HepG2 (cell line): ENCODE measurements around the gene SDC1. TPM values are rescaled to one million over a fixed set of nuclear protein-coding genes. Genes with fewer than 3 reads are reported as not detected.
A peak's percentile ranks its signal among the peaks of the same experiment; 100 is the strongest.

ENCODE experiments used
- AGO2 ChIP-seq: fragments of 200-400 bp; formaldehyde crosslinking; optimal IDR thresholded peaks from 2 replicates; pipeline ENCODE3; 2017; ENCODE audit warnings: mild to moderate bottlenecking, low read depth, low read length, moderate library complexity
- ARID4A ChIP-seq: sonication (generic); formaldehyde crosslinking; IDR thresholded peaks from 2 replicates; pipeline ENCODE4 v1.5.0; 2020; ENCODE audit warnings: mild to moderate bottlenecking, missing genetic modification reagents, borderline replicate concordance
- ATM ChIP-seq: fragments of 450-650 bp; IDR thresholded peaks from 2 replicates; pipeline ENCODE4 v1.7.1; 2017; ENCODE audit warnings: mild to moderate bottlenecking, borderline replicate concordance
- HIVEP1 ChIP-seq: sonication (generic); formaldehyde crosslinking; IDR thresholded peaks from 2 replicates; pipeline ENCODE4 v1.4.0; 2020; ENCODE audit warnings: mild to moderate bottlenecking, missing genetic modification reagents
- KMT2A ChIP-seq: sonication (generic); formaldehyde crosslinking; IDR thresholded peaks from 2 replicates; pipeline ENCODE4 v1.4.0; 2020; ENCODE audit warnings: missing genetic modification reagents
- MYC ChIP-seq: sonication (generic); formaldehyde crosslinking; IDR thresholded peaks from 2 replicates; pipeline ENCODE4 v1.9.0; 2021; ENCODE audit warnings: missing genetic modification reagents, borderline replicate concordance
- PBX3 ChIP-seq: sonication (generic); formaldehyde crosslinking; IDR thresholded peaks from 2 replicates; pipeline ENCODE4 v1.8.1; 2023; ENCODE audit warnings: missing genetic modification reagents, inconsistent platforms, borderline replicate concordance
- SALL1 ChIP-seq: sonication (generic); formaldehyde crosslinking; IDR thresholded peaks from 2 replicates; pipeline ENCODE4 v1.8.0; 2022; ENCODE audit warnings: mild to moderate bottlenecking, missing genetic modification reagents
- SMARCC2 ChIP-seq: fragments of 450-650 bp; IDR thresholded peaks from 2 replicates; pipeline ENCODE4 v1.6.1; 2017; ENCODE audit warnings: antibody characterized with exemption, mild to moderate bottlenecking
- SMC3 ChIP-seq: IDR thresholded peaks from 2 replicates; pipeline ENCODE4 v1.6.1; 2011; ENCODE audit warnings: low read length, improper control_type of control experiment
- U2AF1 ChIP-seq: fragments of 200-400 bp; formaldehyde crosslinking; optimal IDR thresholded peaks from 2 replicates; pipeline ENCODE3; 2017; ENCODE audit warnings: mild to moderate bottlenecking, low read depth, low read length
- ZHX1 ChIP-seq: sonication (generic); formaldehyde crosslinking; IDR thresholded peaks from 2 replicates; pipeline ENCODE4 v1.8.1; 2022; ENCODE audit warnings: low read depth, mild to moderate bottlenecking, missing genetic modification reagents
- ZNF264 ChIP-seq: sonication (generic); formaldehyde crosslinking; IDR thresholded peaks from 2 replicates; pipeline ENCODE4 v1.4.0; 2020; ENCODE audit warnings: missing genetic modification reagents
- ZNF326 ChIP-seq: sonication (generic); formaldehyde crosslinking; IDR thresholded peaks from 2 replicates; pipeline ENCODE4 v1.4.0; 2020; ENCODE audit warnings: missing genetic modification reagents, borderline replicate concordance
- ZNF556 ChIP-seq: sonication (generic); formaldehyde crosslinking; IDR thresholded peaks from 2 replicates; pipeline ENCODE4 v1.4.0; 2020; ENCODE audit warnings: mild to moderate bottlenecking, missing genetic modification reagents, borderline replicate concordance
- ZNF598 ChIP-seq: sonication (generic); formaldehyde crosslinking; IDR thresholded peaks from 2 replicates; pipeline ENCODE4 v1.5.1; 2020; ENCODE audit warnings: mild to moderate bottlenecking, missing genetic modification reagents, borderline replicate concordance
- ZNF766 ChIP-seq: sonication (generic); formaldehyde crosslinking; IDR thresholded peaks from 2 replicates; pipeline ENCODE4 v1.5.0; 2020; ENCODE audit warnings: missing genetic modification reagents, borderline replicate concordance
- polyA plus RNA-seq, 8 experiments: library from polyadenylated mRNA; depleted of rRNA in 3 of 8; stranded (reverse) in 7 of 8; unstranded in 1 of 8; fragments of >200 nt; fragmentation: Illumina TruSeq in 4 of 8; extraction: Trizol in 4 of 8; gene quantifications; 2 replicates each; pipeline versions ENCODE4 v1.2.1 to v1.2.3, GENCODE V29; 2011 to 2016; ENCODE audit warnings: low read depth in 4 of 8, missing spikeins in 1 of 8, mixed read lengths in 1 of 8; ENCODE audit not compliant: insufficient read depth in 1 of 8
- total RNA-seq, 5 experiments: library from RNA; depleted of rRNA; stranded (reverse); fragments of >200 nt; fragmentation: Illumina TruSeq; extraction: Trizol; gene quantifications; 2 replicates each; pipeline ENCODE4 v1.2.3, GENCODE V29; 2016; ENCODE audit warnings: low read depth in 1 of 5

The SDC1 gene
- total and polyA plus RNA-seq, 2 of the 13 experiments (the other 11 are each of a cell fraction or from before 2014, with no cell fraction given): 108 to 119 TPM

- TF ChIP-seq ZHX1 (CRISPR knock-in tag): peak; percentile 97
- no peak for TF ChIP-seq ATM
- TF ChIP-seq SMC3: no peak
- peak; percentile 74; the same call in 1 of the 2 replicates for TF ChIP-seq ZNF326 (CRISPR knock-in tag)
- TF ChIP-seq ZNF766 (CRISPR knock-in tag): peak; percentile 43; the same call in 1 of the 2 replicates
- peak; percentile 94; the same call in 1 of the 2 replicates for TF ChIP-seq ZNF556
- TF ChIP-seq SMARCC2: no peak
- 0 out of 2 replicates have a peak, but pooled peaks have one; percentile 57 for TF ChIP-seq ZNF264 (CRISPR knock-in tag)
- TF ChIP-seq ARID4A (CRISPR knock-in tag): peak; percentile 82; the same call in 1 of the 2 replicates
- TF ChIP-seq MYC (CRISPR knock-in tag): peak; percentile 84; the same call in 1 of the 2 replicates
- TF ChIP-seq AGO2: peak; percentile 51
- peak; percentile 52 for TF ChIP-seq KMT2A (CRISPR knock-in tag)
- TF ChIP-seq U2AF1: peak; percentile 29
- TF ChIP-seq ZNF598: peak; percentile 59; the same call in 1 of the 2 replicates
- no peak for TF ChIP-seq PBX3
- TF ChIP-seq HIVEP1: no peak
- peak; percentile 99 for TF ChIP-seq SALL1 (CRISPR knock-in tag)
Measured at GRCh38 chr2:20215183-20216040, 9.5 kb downstream of the SDC1 start (continued).
